HG02885 (cell line): Measurements from ENCODE around the gene PIGP.
"Not testable (repeated sequence)": the region's sequence is repeated elsewhere in the genome, so short reads cannot be mapped to it uniquely, and the experiment has no call there.

Experiments used
- ATAC-seq: cut with Tn5 transposase; IDR thresholded peaks from one replicate; pipeline ENCODE4 v1.9.1; 2021; ENCODE audit warnings: mild to moderate bottlenecking; ENCODE audit not compliant: unreplicated experiment, poor library complexity

PIGP gene

GRCh38 chr21:37072988-37073416, at the start of gene PIGP, which contains the start of gene TTC3:
Gene PIGP, minus strand, starts transcription at chr21:37073071. Its CDS starts 556 bp downstream, at chr21:37072515.
Gene TTC3, plus strand, starts transcription at chr21:37073254. Its CDS starts 14,004 bp downstream, at chr21:37087258.
- peak; percentile 71 for ATAC-seq

DNA sequence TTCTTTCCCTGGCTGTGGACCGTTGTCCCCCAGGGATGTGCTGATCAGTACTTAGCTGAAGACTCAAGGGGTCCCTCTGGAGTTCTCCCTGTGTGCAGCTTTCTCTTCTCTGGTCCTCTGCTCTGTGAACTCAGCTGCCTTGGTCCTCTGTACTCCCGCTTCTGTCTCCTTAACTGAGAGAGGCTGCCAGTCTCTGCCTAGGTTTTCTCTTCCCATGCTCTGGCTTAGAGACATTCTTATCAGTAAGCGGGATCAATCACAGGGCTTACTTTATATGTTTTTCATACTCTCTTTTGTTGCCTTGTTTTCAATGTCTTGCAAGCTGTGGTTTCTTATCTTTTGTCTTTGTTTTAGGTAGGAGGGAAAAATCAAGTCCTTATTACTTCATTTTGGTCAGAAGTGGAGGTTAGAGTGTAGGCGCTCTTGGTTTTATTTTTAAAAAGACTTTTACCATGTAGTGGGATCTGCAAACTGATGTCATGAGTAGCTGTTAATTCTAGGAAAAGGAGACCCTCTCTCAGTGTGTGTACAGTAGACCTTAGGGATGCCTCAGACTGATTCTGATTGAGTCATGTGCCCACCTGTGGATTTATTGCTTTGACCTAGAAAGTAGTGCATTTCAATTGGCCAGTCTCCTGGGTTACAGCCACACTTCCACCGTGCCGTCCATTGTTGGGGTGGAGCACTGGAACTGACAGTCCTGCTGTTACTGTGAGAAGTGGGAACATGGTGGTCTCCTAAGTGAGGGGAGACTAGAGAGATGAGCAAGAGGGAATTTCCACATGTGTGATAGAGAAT, 46.7 kb upstream of the PIGP start:
- no peak for ATAC-seq

DNA sequence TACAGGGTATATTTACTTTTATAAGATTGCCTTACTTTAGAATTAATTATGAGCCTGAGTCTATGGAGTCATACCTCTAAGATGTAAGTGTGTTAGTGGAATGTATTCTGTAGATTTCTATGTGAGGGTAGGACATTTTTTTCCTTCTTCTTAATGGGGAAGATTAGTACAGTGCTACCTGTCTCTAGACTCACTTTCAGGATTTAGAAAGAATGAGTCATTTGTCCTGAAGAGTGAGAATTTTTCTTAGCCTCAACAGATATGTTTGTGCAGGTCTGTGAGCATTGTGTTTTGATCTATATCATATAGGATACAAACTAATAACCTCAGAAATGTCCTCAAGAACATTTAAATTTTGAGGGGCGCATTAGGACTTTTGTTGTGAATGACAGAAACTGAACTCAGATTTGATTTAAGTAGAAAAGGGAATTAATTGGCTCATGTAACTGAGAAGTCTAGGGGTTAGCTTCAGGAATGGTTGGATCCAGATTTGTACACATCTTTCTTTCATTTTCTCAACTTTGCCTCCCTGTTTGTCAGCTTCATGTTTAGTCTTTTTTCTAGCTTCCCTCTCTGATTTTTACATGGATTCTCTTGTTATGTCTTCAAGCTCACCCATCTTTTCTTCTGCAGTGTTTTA, 45.4 kb upstream of the PIGP start:
- ATAC-seq: no peak

GRCh38 chr21:37117204-37117603, 44.3 kb upstream of the PIGP start:
- no peak for ATAC-seq

- ATAC-seq: not testable (repeated sequence)
Observed at GRCh38 chr21:37116459-37116858, 43.6 kb upstream of the PIGP start.

DNA sequence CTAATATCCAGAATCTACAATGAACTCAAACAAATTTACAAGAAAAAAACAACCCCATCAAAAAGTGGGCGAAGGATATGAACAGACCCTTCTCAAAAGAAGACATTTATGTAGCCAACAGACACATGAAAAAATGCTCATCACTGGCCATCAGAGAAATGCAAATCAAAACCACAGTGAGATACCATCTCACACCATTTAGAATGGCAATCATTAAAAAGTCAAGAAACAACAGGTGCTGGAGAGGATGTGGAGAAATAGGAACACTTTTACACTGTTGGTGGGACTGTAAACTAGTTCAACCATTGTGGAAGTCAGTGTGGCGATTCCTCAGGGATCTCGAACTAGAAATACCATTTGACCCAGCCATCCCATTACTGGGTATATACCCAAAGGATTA, 41.4 kb upstream of the PIGP start:
- not testable (repeated sequence) for ATAC-seq

- ATAC-seq: not testable (repeated sequence)
Observed at GRCh38 chr21:37111029-37111428, 38.2 kb upstream of the PIGP start.

DNA sequence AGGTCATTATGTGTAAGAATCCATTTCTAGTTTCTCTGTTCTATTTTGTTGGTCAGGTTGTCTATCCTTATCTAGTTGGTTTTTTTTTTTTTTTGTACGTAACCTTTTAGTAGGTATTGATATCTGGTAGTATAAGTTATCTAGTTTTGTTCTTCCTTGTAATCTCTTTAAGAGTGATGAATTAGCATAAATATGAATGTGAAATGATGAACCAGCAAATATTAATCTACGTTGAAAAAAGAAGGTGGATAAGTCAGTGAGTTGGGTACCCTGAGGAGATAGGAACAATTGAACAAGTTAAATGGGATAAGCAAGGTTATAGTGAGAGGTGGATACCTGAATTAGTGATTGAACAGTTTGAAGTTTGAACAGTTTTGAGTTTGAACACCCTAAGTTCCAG, 34.1 kb upstream of the PIGP start:
- no peak for ATAC-seq

DNA sequence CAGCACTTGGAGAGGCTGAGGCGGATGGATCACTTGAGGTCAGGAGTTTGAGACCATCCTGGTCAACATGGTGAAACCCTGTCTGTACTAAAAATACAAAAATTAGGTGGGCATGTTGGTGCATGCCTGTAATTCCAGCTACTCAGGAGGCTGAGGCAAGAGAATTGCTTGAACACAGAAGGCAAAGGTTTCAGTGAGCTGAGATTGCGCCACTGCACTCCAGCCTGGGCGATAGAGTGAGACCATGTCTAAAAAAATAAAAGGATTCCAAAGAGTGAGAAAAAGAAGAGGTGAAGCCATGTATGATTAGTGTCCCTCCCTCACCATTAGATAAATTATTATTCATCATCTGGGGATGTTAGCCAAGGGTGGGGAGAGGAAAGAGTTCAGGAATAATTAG, 29.9 kb upstream of the PIGP start:
- not testable (repeated sequence) for ATAC-seq

GRCh38 chr21:37101384-37101783, 28.5 kb upstream of the PIGP start:
- no peak for ATAC-seq

DNA sequence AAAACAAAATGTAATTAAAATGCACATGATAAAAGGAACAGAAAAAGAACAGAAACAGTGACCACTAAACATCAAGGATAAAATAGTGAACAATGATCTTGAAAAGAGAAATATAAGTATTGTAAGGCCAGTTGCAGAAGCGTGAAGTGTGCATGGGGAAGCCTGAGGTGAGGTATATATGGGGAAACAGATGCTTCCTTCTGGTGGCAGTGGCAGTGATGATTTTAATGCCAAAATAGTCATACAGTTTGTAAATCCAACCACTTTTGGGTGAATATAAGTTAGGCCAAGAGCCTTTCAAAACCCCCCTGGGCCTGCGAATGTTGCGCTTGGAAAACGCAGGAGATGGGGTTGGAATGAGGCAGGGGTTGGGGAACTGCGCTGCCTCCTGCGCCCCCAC, 27.4 kb upstream of the PIGP start:
- ATAC-seq: no peak

DNA sequence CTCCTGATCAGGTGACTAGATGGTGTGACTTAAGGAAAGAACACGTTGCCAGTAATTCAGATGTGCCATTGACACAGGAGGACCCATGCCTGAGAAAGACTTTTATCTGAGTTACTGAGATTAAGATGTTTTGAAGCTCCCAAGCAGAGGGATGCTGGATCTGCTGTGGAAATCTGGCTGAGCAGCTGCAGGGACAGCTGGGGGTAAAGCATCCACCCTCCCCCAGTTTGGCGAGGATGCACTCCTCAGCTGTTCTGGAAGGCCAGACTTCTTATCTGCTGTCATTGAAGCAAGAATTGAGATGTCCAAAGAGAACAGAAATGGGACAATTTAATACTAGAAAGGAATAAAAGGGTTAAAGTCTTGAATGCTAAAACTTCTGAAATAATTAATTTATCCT, 25.9 kb upstream of the PIGP start:
- no peak for ATAC-seq

DNA sequence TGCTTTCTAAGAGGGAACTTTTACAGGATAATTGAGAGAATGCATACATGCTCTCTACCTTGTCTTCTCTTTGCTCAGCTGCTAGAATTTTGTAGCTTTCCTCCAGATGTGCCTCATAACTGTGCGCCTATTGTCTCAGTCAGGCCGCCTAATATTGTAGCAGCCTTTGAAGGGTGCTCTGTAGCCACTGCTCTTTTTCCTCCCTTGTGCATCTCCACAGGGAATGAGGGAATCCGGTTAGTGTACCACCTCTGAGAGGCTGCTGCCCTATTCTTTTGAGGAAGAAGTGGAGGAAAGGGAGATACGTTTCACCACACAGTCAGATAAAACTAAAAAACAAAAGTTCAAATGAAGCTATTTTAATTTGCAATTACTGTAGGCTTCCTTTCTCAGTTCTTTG, 22.9 kb upstream of the PIGP start:
- ATAC-seq: no peak

DNA sequence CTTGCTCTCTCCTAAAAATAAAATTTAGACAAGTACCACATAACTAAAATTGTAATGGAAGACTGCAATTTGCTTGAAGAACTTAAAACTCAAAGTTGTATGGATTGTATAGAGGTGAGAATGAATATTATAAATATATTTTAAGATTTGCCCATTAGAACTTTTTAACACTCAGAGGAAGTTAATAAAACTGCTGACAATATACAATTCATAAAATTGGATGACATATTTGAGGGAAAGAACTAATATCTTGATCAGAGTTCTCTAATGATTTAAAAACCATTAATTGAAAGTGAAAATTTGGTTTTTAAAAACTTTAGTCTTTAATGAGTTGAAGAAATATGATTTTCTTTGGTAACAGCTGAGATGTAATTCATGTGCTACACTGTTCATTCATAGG, 21.1 kb upstream of the PIGP start:
- no peak for ATAC-seq

DNA sequence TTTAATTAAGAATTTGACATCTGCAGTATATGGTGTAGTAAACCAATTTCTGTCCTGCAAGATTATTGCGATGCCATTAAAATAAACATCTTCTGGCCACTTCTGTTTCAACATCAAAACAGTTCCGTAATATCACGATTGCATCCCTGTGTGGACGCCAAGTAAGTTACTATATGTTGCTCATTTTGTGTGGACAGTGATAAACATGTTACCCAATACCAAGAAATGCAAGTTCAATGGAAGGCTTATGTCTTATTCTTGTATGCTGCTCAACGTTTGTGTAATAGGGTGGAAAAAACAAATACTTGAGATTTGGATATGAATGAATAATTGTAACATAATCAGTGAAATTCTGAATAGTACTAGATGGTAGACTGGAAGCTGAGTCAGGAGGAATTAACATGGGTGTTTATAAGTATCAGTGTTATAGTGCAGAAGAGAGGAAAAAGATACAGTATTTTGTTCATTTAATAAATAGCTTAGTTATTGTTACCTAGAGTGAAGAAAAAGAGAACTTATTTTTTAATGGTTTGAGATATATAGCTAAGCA, 15.4 kb upstream of the PIGP start:
- ATAC-seq: no peak

DNA sequence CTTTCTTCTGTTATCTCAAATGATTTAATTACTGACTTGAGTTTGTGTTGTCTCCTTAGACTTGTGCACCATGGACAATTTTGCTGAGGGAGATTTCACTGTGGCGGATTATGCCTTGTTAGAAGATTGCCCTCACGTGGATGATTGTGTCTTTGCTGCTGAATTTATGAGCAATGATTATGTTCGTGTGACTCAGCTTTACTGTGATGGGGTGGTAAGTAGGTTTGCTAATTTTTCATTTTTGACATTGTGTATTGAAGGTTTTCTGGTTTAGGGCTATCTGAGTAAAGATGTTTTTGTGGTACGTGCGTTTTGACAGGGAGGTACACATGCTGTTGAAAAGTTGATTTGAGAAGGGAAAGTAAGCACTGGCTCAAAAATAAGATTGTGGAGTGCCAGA, 14.3 kb upstream of the PIGP start:
- no peak for ATAC-seq

- no peak for ATAC-seq
Observed at GRCh38 chr21:37085726-37086125, 12.9 kb upstream of the PIGP start.

- ATAC-seq: no peak
Observed at GRCh38 chr21:37082856-37083528, 10.1 kb upstream of the PIGP start.

- ATAC-seq: no peak
Observed at GRCh38 chr21:37082375-37082774, 9.5 kb upstream of the PIGP start.

DNA sequence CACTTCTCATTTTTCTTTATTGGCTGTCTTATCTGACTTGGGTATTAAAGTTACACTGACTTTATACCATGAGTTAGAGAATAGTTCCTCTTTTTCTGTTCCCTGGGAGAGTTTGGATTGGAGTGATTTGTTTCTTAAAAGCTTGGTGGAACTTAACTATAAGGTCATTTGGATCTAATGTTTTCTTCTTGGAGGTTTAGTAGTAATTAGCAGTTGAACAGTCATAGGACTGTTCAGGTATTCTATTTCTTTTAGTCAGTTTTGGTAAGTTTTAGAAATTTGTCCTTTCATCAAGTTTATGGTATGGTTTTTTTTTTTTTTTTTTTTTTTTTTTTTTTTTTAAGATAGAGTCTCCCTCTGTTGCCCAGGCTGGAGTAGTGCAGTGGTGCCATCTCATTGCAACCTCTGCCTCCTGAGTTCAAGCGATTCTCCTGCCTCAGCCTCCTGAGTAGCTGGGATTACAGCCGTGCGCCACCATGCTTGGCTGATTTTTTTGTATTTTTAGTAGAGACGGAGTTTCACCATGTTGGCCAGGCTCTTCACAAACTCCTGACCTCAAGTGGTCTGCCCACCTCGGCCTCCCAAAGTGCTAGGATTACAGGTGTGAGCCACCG, 6.4 kb upstream of the PIGP start:
- ATAC-seq: no peak

GRCh38 chr21:37077403-37077802, 4.5 kb upstream of the PIGP start:
- ATAC-seq: no peak
